Stimulated activated CD4-positive, alpha-beta T cell treated with anti-CD3 and anti-CD28 coated beads, Interleukin-15, amount 100 ng/mL, for 1 hour (primary cell): ENCODE data around the gene BCAS3.

Experiments
- DNase-seq, 2 donors: peaks; one replicate each; pipeline ENCODE4 v3.0.0-alpha.2; 2020; ENCODE audit warnings: low read depth in 1 of 2, low spot score in 1 of 2

The BCAS3 gene

GRCh38 chr17:61183793-61184192 is 506.1 kb downstream of the BCAS3 start:
- no peak for DNase-seq

GRCh38 chr17:61185385-61185784 is 507.7 kb downstream of the BCAS3 start:
- DNase-seq = no peak

- no peak for DNase-seq
These were observed 509.4 kb downstream of the BCAS3 start for GRCh38 chr17:61187038-61187437.

- no peak for DNase-seq
These were observed 510.4 kb downstream of the BCAS3 start for GRCh38 chr17:61188081-61188480.

- no peak for DNase-seq
These were observed 512.3 kb downstream of the BCAS3 start for GRCh38 chr17:61189968-61190367.

- no peak for DNase-seq
These were observed 518.7 kb downstream of the BCAS3 start for GRCh38 chr17:61196302-61196704.

GRCh38 chr17:61196799-61197198 is 519.1 kb downstream of the BCAS3 start:
- DNase-seq = no peak

- DNase-seq = no peak
These were observed 522.0 kb downstream of the BCAS3 start for GRCh38 chr17:61199431-61200338.

GRCh38 chr17:61200339-61200715 is 522.7 kb downstream of the BCAS3 start:
- no peak for DNase-seq

- DNase-seq = no peak
These were observed 523.6 kb downstream of the BCAS3 start for GRCh38 chr17:61201211-61201610.

GRCh38 chr17:61202564-61202963 is 524.9 kb downstream of the BCAS3 start:
- DNase-seq = no peak

GRCh38 chr17:61203671-61204131 is 526.0 kb downstream of the BCAS3 start:
- no peak for DNase-seq

GRCh38 chr17:61204456-61204855 is 526.8 kb downstream of the BCAS3 start:
- DNase-seq = no peak

GRCh38 chr17:61205401-61205800 is 527.8 kb downstream of the BCAS3 start:
- DNase-seq = no peak

- DNase-seq = no peak
These were observed 528.3 kb downstream of the BCAS3 start for GRCh38 chr17:61205931-61206330.

GRCh38 chr17:61206922-61207321 is 529.3 kb downstream of the BCAS3 start:
- no peak for DNase-seq

- no peak for DNase-seq
These were observed 530.9 kb downstream of the BCAS3 start for GRCh38 chr17:61208301-61209105.

- DNase-seq = no peak
These were observed 531.4 kb downstream of the BCAS3 start for GRCh38 chr17:61209106-61209439.

- DNase-seq = no peak
These were observed 531.9 kb downstream of the BCAS3 start for GRCh38 chr17:61209525-61209924.

GRCh38 chr17:61211236-61211635 is 533.6 kb downstream of the BCAS3 start:
- no peak for DNase-seq

GRCh38 chr17:61212655-61213054 is 535.0 kb downstream of the BCAS3 start:
- DNase-seq = no peak

GRCh38 chr17:61214753-61215152 is 537.1 kb downstream of the BCAS3 start:
- DNase-seq = no peak
